ENCODE data around the gene SOX5.

SOX5 gene

DNA sequence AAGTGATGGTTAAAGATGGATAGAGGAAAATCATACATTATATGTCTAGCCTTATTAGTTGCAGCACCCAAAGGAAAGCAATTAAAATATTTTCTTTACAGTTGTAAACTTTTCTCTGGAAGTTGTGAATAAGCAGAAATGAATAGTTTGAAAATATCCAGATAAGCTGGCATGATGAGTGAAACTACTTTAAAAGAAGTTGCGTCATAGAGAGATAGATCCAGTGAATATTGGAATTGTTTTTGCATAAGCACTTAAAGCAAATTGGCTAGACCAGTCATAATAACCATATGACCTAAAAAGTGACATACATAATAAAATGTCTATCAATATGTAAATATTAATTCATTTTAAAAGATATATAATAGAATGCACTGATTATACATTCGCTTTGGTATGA, 132.1 kb downstream of the SOX5 start:
- Histone ChIP-seq H4K20me1 (ENCODE audit: insufficient read depth, low read length) (no peaks in the 10 kb centered on the region), H3K79me2 (ENCODE audit: low read length) (no peaks in the 10 kb centered on the region), H2AFZ (ENCODE audit: low read length) (no peak overlapping the region), H3K27me3 (replicated peaks; ENCODE audit: insufficient read depth, low read length) (no peaks in the 10 kb centered on the region), H3K4me3 (ENCODE audit: low read length) (no peak overlapping the region), H3K36me3 (replicated peaks; ENCODE audit: insufficient read depth, low read length) (no peaks in the 10 kb centered on the region), H3K9ac (ENCODE audit: low read length) (no peak overlapping the region), H3F3A (ENCODE audit: insufficient read depth, low read length) (no peaks in the 10 kb centered on the region), H3K9me2 (replicated peaks; ENCODE audit: insufficient read depth, low read length) (0 out of 2 replicates have a peak, but pooled peaks cover 3% of the 10 kb centered on the region), H3K27ac (ENCODE audit: low read length) (no peak overlapping the region), H3K4me1 (ENCODE audit: low read length) (no peaks in the 10 kb centered on the region), H3K4me2 (ENCODE audit: low read depth, low read length) (no peak overlapping the region), H3K9me3 (replicated peaks; ENCODE audit: insufficient read depth, low read length) (no peaks in the 10 kb centered on the region)
- no peak for TF ChIP-seq EZH2 (optimal IDR thresholded peaks at IDR 0.05; ENCODE audit: low read depth, low read length)
- TF ChIP-seq EZH2phosphoT487 (IDR thresholded peaks at IDR 0.05; ENCODE audit: low read length), result no peak
- TF ChIP-seq, protein P1, sequence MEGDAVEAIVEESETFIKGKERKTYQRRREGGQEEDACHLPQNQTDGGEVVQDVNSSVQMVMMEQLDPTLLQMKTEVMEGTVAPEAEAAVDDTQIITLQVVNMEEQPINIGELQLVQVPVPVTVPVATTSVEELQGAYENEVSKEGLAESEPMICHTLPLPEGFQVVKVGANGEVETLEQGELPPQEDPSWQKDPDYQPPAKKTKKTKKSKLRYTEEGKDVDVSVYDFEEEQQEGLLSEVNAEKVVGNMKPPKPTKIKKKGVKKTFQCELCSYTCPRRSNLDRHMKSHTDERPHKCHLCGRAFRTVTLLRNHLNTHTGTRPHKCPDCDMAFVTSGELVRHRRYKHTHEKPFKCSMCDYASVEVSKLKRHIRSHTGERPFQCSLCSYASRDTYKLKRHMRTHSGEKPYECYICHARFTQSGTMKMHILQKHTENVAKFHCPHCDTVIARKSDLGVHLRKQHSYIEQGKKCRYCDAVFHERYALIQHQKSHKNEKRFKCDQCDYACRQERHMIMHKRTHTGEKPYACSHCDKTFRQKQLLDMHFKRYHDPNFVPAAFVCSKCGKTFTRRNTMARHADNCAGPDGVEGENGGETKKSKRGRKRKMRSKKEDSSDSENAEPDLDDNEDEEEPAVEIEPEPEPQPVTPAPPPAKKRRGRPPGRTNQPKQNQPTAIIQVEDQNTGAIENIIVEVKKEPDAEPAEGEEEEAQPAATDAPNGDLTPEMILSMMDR (IDR thresholded peaks at IDR 0.05; ENCODE audit: low read length), result no peak
- DNase-seq, result no peak

DNA sequence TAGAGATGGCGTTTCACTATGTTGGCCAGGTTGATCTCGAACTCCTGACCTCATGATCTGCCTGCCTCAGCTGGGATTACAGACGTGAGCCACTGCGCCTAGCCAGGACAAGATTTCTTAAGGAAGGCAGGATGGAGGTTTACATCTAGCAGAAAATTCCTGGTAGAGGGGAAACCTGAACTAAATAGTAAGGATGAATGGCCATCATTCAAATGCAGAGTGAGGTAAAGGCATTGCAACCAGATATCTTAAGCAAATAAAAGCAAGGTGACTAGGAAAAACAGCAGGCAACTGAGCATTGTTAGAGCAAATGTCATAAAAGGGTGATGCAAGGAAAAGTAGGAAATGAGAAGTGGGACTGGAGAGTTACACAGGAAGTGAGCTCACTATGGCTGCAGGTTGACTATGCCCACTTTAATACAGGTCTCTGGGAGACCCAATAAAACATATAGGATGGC, 133.0 kb downstream of the SOX5 start:
- DNase-seq, result no peak
- 0 out of 2 replicates have a peak, but pooled peaks cover 3% of the 10 kb centered on the region for H3K9me2 ChIP-seq (replicated peaks; ENCODE audit: insufficient read depth, low read length)
- H3K27me3 ChIP-seq (replicated peaks; ENCODE audit: insufficient read depth, low read length), result no peaks in the 10 kb centered on the region
- no peak overlapping the region for H3K27ac ChIP-seq (ENCODE audit: low read length)
- H3K79me2 ChIP-seq (ENCODE audit: low read length), result no peaks in the 10 kb centered on the region
- no peak overlapping the region for H3K9ac ChIP-seq (ENCODE audit: low read length)
- TF ChIP-seq, protein P1 (IDR thresholded peaks at IDR 0.05; ENCODE audit: low read length), result no peak
- TF ChIP-seq EZH2 (optimal IDR thresholded peaks at IDR 0.05; ENCODE audit: low read depth, low read length) (no peak), EZH2phosphoT487 (IDR thresholded peaks at IDR 0.05; ENCODE audit: low read length) (no peak)
- no peak overlapping the region for H3K4me2 ChIP-seq (ENCODE audit: low read depth, low read length)
- H3K4me1 ChIP-seq (ENCODE audit: low read length), result no peaks in the 10 kb centered on the region
- H3F3A ChIP-seq (ENCODE audit: insufficient read depth, low read length), result no peaks in the 10 kb centered on the region
- H3K9me3 ChIP-seq (replicated peaks; ENCODE audit: insufficient read depth, low read length), result no peaks in the 10 kb centered on the region
- no peaks in the 10 kb centered on the region for H4K20me1 ChIP-seq (ENCODE audit: insufficient read depth, low read length)
- no peaks in the 10 kb centered on the region for H3K36me3 ChIP-seq (replicated peaks; ENCODE audit: insufficient read depth, low read length)
- no peak overlapping the region for H3K4me3 ChIP-seq (ENCODE audit: low read length)
- no peak overlapping the region for H2AFZ ChIP-seq (ENCODE audit: low read length)

DNA sequence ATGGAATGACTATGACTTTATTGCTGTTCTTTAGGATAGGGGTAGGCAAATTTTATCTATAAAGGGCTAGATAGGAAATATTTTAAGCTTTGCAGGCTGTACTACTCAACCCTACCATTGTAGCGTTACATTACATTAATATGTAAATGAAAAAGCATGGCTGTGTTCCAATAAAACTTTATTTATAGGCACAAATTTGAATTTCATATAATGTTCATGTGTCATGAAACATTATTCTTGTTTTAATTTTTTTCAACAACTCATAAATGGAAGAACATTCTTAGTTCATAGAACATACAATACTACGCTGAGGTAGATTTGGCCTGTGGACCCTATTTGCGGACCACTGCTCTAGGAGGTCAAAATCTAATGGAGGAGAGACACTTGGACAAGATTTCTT, 133.7 kb downstream of the SOX5 start:
- Histone ChIP-seq H3K9me2 (replicated peaks; ENCODE audit: insufficient read depth, low read length) (0 out of 2 replicates have a peak, but pooled peaks cover 3% of the 10 kb centered on the region), H3K27ac (ENCODE audit: low read length) (no peak overlapping the region)
- no peak for DNase-seq

DNA sequence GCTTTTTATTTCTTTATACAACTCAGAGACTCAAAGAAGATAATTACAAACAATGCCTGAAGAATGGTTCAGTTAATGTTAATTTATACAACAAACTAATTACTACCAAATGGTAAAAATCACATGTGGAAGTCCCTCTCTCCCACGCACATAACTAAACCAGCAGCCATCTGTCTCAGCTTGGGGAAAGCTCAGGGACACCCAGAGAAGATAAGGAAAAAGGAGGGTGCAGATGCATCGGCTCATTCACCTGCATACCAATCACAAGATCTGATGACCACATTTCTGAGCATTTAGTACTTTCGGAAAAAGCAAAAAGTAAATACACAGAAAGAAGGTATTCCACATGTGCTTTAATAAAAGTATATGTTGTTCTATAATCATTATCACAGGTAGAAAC, 136.3 kb downstream of the SOX5 start:
- no peaks in the 10 kb centered on the region for H3K9me3 ChIP-seq (replicated peaks; ENCODE audit: insufficient read depth, low read length)
- no peaks in the 10 kb centered on the region for H3K4me1 ChIP-seq (ENCODE audit: low read length)
- H3K27me3 ChIP-seq (replicated peaks; ENCODE audit: insufficient read depth, low read length), result no peaks in the 10 kb centered on the region
- no peaks in the 10 kb centered on the region for H4K20me1 ChIP-seq (ENCODE audit: insufficient read depth, low read length)
- no peaks in the 10 kb centered on the region for H3K36me3 ChIP-seq (replicated peaks; ENCODE audit: insufficient read depth, low read length)
- TF ChIP-seq EZH2phosphoT487 (IDR thresholded peaks at IDR 0.05; ENCODE audit: low read length) (no peak), EZH2 (optimal IDR thresholded peaks at IDR 0.05; ENCODE audit: low read depth, low read length) (no peak)
- TF ChIP-seq, protein P1 (IDR thresholded peaks at IDR 0.05; ENCODE audit: low read length), result no peak
- H3F3A ChIP-seq (ENCODE audit: insufficient read depth, low read length), result no peaks in the 10 kb centered on the region
- no peak for DNase-seq
- H3K27ac ChIP-seq (ENCODE audit: low read length), result no peak overlapping the region
- no peak overlapping the region for H3K9ac ChIP-seq (ENCODE audit: low read length)
- no peak overlapping the region for H3K4me3 ChIP-seq (ENCODE audit: low read length)
- no peaks in the 10 kb centered on the region for H3K79me2 ChIP-seq (ENCODE audit: low read length)
- no peak overlapping the region for H2AFZ ChIP-seq (ENCODE audit: low read length)
- H3K4me2 ChIP-seq (ENCODE audit: low read depth, low read length), result no peak overlapping the region
- 0 out of 2 replicates have a peak, but pooled peaks cover 3% of the 10 kb centered on the region for H3K9me2 ChIP-seq (replicated peaks; ENCODE audit: insufficient read depth, low read length)

More for the DNA sequence above, 133.7 kb downstream of the SOX5 start:
- Histone ChIP-seq H3F3A (ENCODE audit: insufficient read depth, low read length) (no peaks in the 10 kb centered on the region), H3K4me2 (ENCODE audit: low read depth, low read length) (no peak overlapping the region), H3K79me2 (ENCODE audit: low read length) (no peaks in the 10 kb centered on the region), H3K36me3 (replicated peaks; ENCODE audit: insufficient read depth, low read length) (no peaks in the 10 kb centered on the region), H3K9me3 (replicated peaks; ENCODE audit: insufficient read depth, low read length) (no peaks in the 10 kb centered on the region), H2AFZ (ENCODE audit: low read length) (no peak overlapping the region), H3K4me3 (ENCODE audit: low read length) (no peak overlapping the region), H3K4me1 (ENCODE audit: low read length) (no peaks in the 10 kb centered on the region), H3K9ac (ENCODE audit: low read length) (no peak overlapping the region), H3K27me3 (replicated peaks; ENCODE audit: insufficient read depth, low read length) (no peaks in the 10 kb centered on the region), H4K20me1 (ENCODE audit: insufficient read depth, low read length) (no peaks in the 10 kb centered on the region)
- no peak for TF ChIP-seq EZH2phosphoT487 (IDR thresholded peaks at IDR 0.05; ENCODE audit: low read length)

Data from MM.1S (cell line).